HCT116 (cell line): Measurements from ENCODE around the gene SIX3. TPM values are rescaled to one million over a fixed set of nuclear protein-coding genes. Genes with fewer than 3 reads are reported as not detected.

Experiments used
- ATAC-seq: fragments of 200-7000 bp; cut with Tn5 transposase; 2 replicates; pipeline ENCODE4 v1.9.1; 2020; ENCODE audit warnings: mild to moderate bottlenecking, moderate library complexity
- BruUV-seq: library from RNA; stranded (reverse); fragments of 400-500 nt; replicated peaks from 2 replicates; lab custom pipeline; 2021; lab: Mats Ljungman, UMichigan
- CTCF ChIA-PET: fragments of 300-600 bp; sonication (Branson Sonifier 250); formaldehyde crosslinking; loops from one replicate; lab custom pipeline; 2021; ENCODE audit warnings: antibody characterized with exemption; lab: Charles Lee
- POLR2A ChIA-PET: fragments of 300-600, 350-600 bp; sonication (Branson Sonifier 250); formaldehyde crosslinking; loops from one replicate; lab custom pipeline; 2021; ENCODE audit warnings: antibody characterized with exemption; lab: Charles Lee
- RAD21 ChIA-PET, 2 experiments: fragments of 300-600 bp; sonication (Branson Sonifier 250); formaldehyde crosslinking; loops; one replicate each; lab custom pipeline; 2023; ENCODE audit warnings: low total read pairs in 2 of 2; ENCODE audit not compliant: uncharacterized antibody in 2 of 2, unreplicated experiment in 2 of 2, low non-redundant PET in 1 of 2; lab: Charles Lee
- DNase-seq: peaks from one replicate; pipeline ENCODE4 v3.0.0-alpha.2; 2010; ENCODE audit warnings: low read depth, low spot score
- H2AFZ ChIP-seq: fragments of 200-600 bp; shearing (Covaris generic), sonication (generic); 2 replicates; pipeline ENCODE4 v1.6.1; 2017; ENCODE audit warnings: low read depth, mixed run types, mixed read lengths, antibody characterized with exemption, low read length; ENCODE audit not compliant: poor library complexity, severe bottlenecking
- H3K27ac ChIP-seq: 2 replicates; pipeline ENCODE4 v1.5.1; 2012; ENCODE audit warnings: low read depth, low read length
- H3K27me3 ChIP-seq: fragments of 200-600 bp; sonication (generic); 2 replicates; pipeline ENCODE4 v1.6.1; 2016; ENCODE audit warnings: mixed run types, low read length, mixed read lengths; ENCODE audit not compliant: insufficient read depth
- H3K36me3 ChIP-seq, 2 experiments: fragments of 200-500 bp in 1 of 2; fragments of 200-600 bp in 1 of 2; sonication (Bioruptor generic) in 1 of 2; sonication (generic) in 1 of 2; 2 replicates each; pipeline versions ENCODE4 v1.5.1 to v1.6.1; 2014 to 2016; ENCODE audit warnings: low read length in 2 of 2, inconsistent platforms in 1 of 2, mixed read lengths in 1 of 2, mixed run types in 1 of 2; ENCODE audit not compliant: insufficient read depth in 2 of 2, control insufficient read depth in 1 of 2
- H3K4me1 ChIP-seq, 2 experiments: fragments of 200-600 bp in 1 of 2; sonication (generic) in 1 of 2; 2 replicates each; pipeline versions ENCODE4 v1.5.1 to v1.6.1; 2012 to 2017; ENCODE audit warnings: low read length in 2 of 2, inconsistent platforms in 1 of 2, mild to moderate bottlenecking in 1 of 2, mixed read lengths in 1 of 2, mixed run types in 1 of 2, moderate library complexity in 1 of 2; ENCODE audit not compliant: insufficient read depth in 2 of 2, control insufficient read depth in 1 of 2
- H3K4me2 ChIP-seq: fragments of 200-600 bp; sonication (generic); 2 replicates; pipeline ENCODE4 v1.6.1; 2017; ENCODE audit warnings: mixed run types, low read length, mixed read lengths
- H3K4me3 ChIP-seq, 2 experiments: fragments of 200-600 bp in 1 of 2; sonication (generic) in 1 of 2; replicated peaks in 1 of 2; 2 replicates each; pipeline ENCODE4 v1.5.1; 2011 to 2016; ENCODE audit warnings: low read length in 2 of 2, control low read depth in 1 of 2, low read depth in 1 of 2, mild to moderate bottlenecking in 1 of 2, mixed read lengths in 1 of 2, mixed run types in 1 of 2
- H3K79me2 ChIP-seq: fragments of 200-600 bp; sonication (generic); 2 replicates; pipeline ENCODE4 v1.6.1; 2017; ENCODE audit warnings: mild to moderate bottlenecking, mixed run types, low read length, moderate library complexity, mixed read lengths; ENCODE audit not compliant: insufficient read depth
- H3K9ac ChIP-seq: fragments of 200-600 bp; sonication (generic); 2 replicates; pipeline ENCODE4 v1.6.1; 2016; ENCODE audit warnings: low read length, mixed read lengths
- H3K9me2 ChIP-seq: fragments of 200-600 bp; sonication (generic), shearing (Covaris generic); 2 replicates; pipeline ENCODE4 v1.6.1; 2017; ENCODE audit warnings: mixed run types, mild to moderate bottlenecking, moderate library complexity; ENCODE audit not compliant: insufficient read depth
- H3K9me3 ChIP-seq, 2 experiments: fragments of 200-500 bp in 1 of 2; fragments of 200-600 bp in 1 of 2; sonication (Bioruptor generic) in 1 of 2; sonication (generic) in 1 of 2; 2 replicates each; pipeline ENCODE4 v1.6.1; 2014 to 2017; ENCODE audit warnings: low read length in 2 of 2, mixed read lengths in 2 of 2, inconsistent platforms in 1 of 2, low read depth in 1 of 2, mild to moderate bottlenecking in 1 of 2, mixed run types in 1 of 2, moderate library complexity in 1 of 2; ENCODE audit not compliant: control insufficient read depth in 1 of 2, insufficient read depth in 1 of 2
- H4K20me1 ChIP-seq: fragments of 200-600 bp; sonication (generic), shearing (Covaris generic); 2 replicates; pipeline ENCODE4 v1.6.1; 2017; ENCODE audit warnings: mixed run types, mild to moderate bottlenecking, moderate library complexity; ENCODE audit not compliant: insufficient read depth
- CEBPB ChIP-seq: IDR thresholded peaks from 2 replicates; pipeline ENCODE4 v1.6.1; 2012; ENCODE audit warnings: low read depth
- CTCF ChIP-seq, 3 experiments: fragments of 200-600 bp in 1 of 3; sonication (generic) in 1 of 3; IDR thresholded peaks in 2 of 3; conservative IDR thresholded peaks in 1 of 3; 2 replicates each; pipeline ENCODE4 v1.5.1; 2012 to 2017; ENCODE audit warnings: low read depth in 2 of 3, low read length in 2 of 3, antibody characterized with exemption in 1 of 3, borderline replicate concordance in 1 of 3, control low read depth in 1 of 3, mild to moderate bottlenecking in 1 of 3, mixed read lengths in 1 of 3, mixed run types in 1 of 3, moderate library complexity in 1 of 3; ENCODE audit not compliant: insufficient read depth in 1 of 3
- EGR1 ChIP-seq: IDR thresholded peaks from 2 replicates; pipeline ENCODE4 v1.6.1; 2012; ENCODE audit warnings: low read depth
- ELF1 ChIP-seq: IDR thresholded peaks from 2 replicates; pipeline ENCODE4 v1.6.1; 2012; ENCODE audit warnings: low read depth, borderline replicate concordance
- EZH2 ChIP-seq: fragments of 200-600 bp; sonication (generic); IDR thresholded peaks from 2 replicates; pipeline ENCODE4 v1.6.1; 2017; ENCODE audit warnings: antibody characterized with exemption, mixed run types
- EZH2phosphoT487 ChIP-seq: fragments of 200-600 bp; IDR thresholded peaks from 2 replicates; pipeline ENCODE4 v1.6.1; 2018; ENCODE audit warnings: antibody characterized with exemption, borderline replicate concordance
- FOSL1 ChIP-seq: IDR thresholded peaks from 2 replicates; pipeline ENCODE4 v1.6.1; 2012; ENCODE audit warnings: low read depth
- MAX ChIP-seq: IDR thresholded peaks from 2 replicates; pipeline ENCODE4 v1.6.1; 2012
- SIN3A ChIP-seq: IDR thresholded peaks from 2 replicates; pipeline ENCODE4 v1.6.1; 2012; ENCODE audit warnings: low read depth
- SRF ChIP-seq: IDR thresholded peaks from 2 replicates; pipeline ENCODE4 v1.6.1; 2012; ENCODE audit warnings: low read depth
- TCF7L2 ChIP-seq: IDR thresholded peaks from 2 replicates; pipeline ENCODE4 v1.7.0; 2011; ENCODE audit warnings: borderline replicate concordance, inconsistent platforms; ENCODE audit not compliant: insufficient read depth, insufficient read length; ENCODE audit errors: extremely low read depth
- YY1 ChIP-seq: IDR thresholded peaks from 2 replicates; pipeline ENCODE4 v1.6.1; 2011; ENCODE audit warnings: low read length, low read depth, moderate library complexity, mild to moderate bottlenecking; ENCODE audit not compliant: insufficient replicate concordance; ENCODE audit errors: extremely low read depth
- ZBTB33 ChIP-seq: IDR thresholded peaks from 2 replicates; pipeline ENCODE4 v1.6.1; 2011; ENCODE audit warnings: mild to moderate bottlenecking, low read length, moderate library complexity; ENCODE audit not compliant: insufficient replicate concordance; ENCODE audit errors: extremely low read depth
- ZFX ChIP-seq: fragments of 450-650 bp; IDR thresholded peaks from 2 replicates; pipeline ENCODE4 v1.6.1; 2017
- ZNF274 ChIP-seq: fragments of 200-500 bp; sonication (Bioruptor generic); IDR thresholded peaks from 2 replicates; pipeline ENCODE4 v1.6.1; 2014; ENCODE audit warnings: mild to moderate bottlenecking, low read depth, low read length, inconsistent platforms
- intact Hi-C: fragments of 100-400 bp; cut with micrococcal nuclease; formaldehyde crosslinking; loops from 2 replicates; pipeline ENCODE4 v1.10.0; 2022
- total RNA-seq: library from RNA; stranded (reverse); gene quantifications from one replicate; pipeline ENCODE4 v1.2.1, GENCODE V29; 2021; ENCODE audit not compliant: unreplicated experiment

SIX3 gene
- total RNA-seq, 1 experiment from 2014 or later, result 1.2 TPM

- TF ChIP-seq CTCF (IDR thresholded peaks at IDR 0.05 in 2 of 3, conservative IDR thresholded peaks at IDR 0.05 in 1 of 3; ENCODE audit: borderline replicate concordance in 1 of 3, insufficient read depth in 1 of 3, low read depth in 2 of 3, low read length in 2 of 3) (no peak), EZH2phosphoT487 (no peak), YY1 (no peak), ELF1 (no peak), ZNF274 (no peak), ZFX (no peak), EZH2 (no peak)
- TF ChIP-seq, all 23 proteins: peak for 0
Observed at GRCh38 chr2:44912660-44913059, 28.8 kb upstream of the SIX3 start (continued).

GRCh38 chr2:44916291-44916690 is 25.2 kb upstream of the SIX3 start:
- no TSS peak for BruUV-seq
- ChIA-PET POLR2A (no interaction called here), RAD21 (no interaction called here), CTCF (no interaction called here)
- Histone ChIP-seq H3K4me1 (peaks cover 0 to 10% of the 10 kb centered on the region in 2 experiments; a peak in 2 of 4 replicates), H3K27me3 (no peaks in the 10 kb centered on the region), H3K9me2 (no peaks in the 10 kb centered on the region), H3K36me3 (no peaks in the 10 kb centered on the region), H2AFZ (no peak overlapping the region), H3K4me3 (no peak overlapping the region), H3K4me2 (no peak overlapping the region), H3K79me2 (no peaks in the 10 kb centered on the region), H3K27ac (no peak overlapping the region), H4K20me1 (no peaks in the 10 kb centered on the region), H3K9ac (no peak overlapping the region), H3K9me3 (no peaks in the 10 kb centered on the region; a peak in 1 of 4 replicates)
- no peak for TF ChIP-seq EGR1
- no peak for TF ChIP-seq TCF7L2
- no peak for TF ChIP-seq ZBTB33
- no peak for TF ChIP-seq FOSL1
- TF ChIP-seq EZH2phosphoT487, result no peak
- TF ChIP-seq ELF1, result no peak
- no peak for TF ChIP-seq SRF
- TF ChIP-seq SIN3A, result no peak
- TF ChIP-seq MAX, result no peak
- no peak for TF ChIP-seq EZH2
- no peak for TF ChIP-seq CEBPB
- no peak for ATAC-seq
- intact Hi-C loops, result no loop called here
- no peak for DNase-seq
